SK-N-SH treated with all-trans-retinoic acid at 6 μM for 48 hours (cell line): Measurements from ENCODE around the gene PARD3.

Experiments
- ATAC-seq: fragments of 200-7000 bp; cut with Tn5 transposase; 3 replicates; pipeline ENCODE4 v1.9.1; 2020; ENCODE audit warnings: mild to moderate bottlenecking, moderate library complexity
- BACH2 ChIP-seq: fragments of 250-450 bp; sonication (Bioruptor Pico); IDR thresholded peaks from 2 replicates; pipeline ENCODE4 v1.9.0; 2021; ENCODE audit warnings: mild to moderate bottlenecking, borderline replicate concordance
- CSDC2 ChIP-seq: fragments of 250-450 bp; sonication (Bioruptor Pico); IDR thresholded peaks from 2 replicates; pipeline ENCODE4 v1.5.0; 2020; ENCODE audit warnings: mild to moderate bottlenecking, moderate library complexity
- ESRRG ChIP-seq: fragments of 250-450 bp; sonication (Bioruptor Pico); IDR thresholded peaks from 2 replicates; pipeline ENCODE4 v1.6.1; 2021; ENCODE audit warnings: mild to moderate bottlenecking
- GLIS3 ChIP-seq: fragments of 250-450 bp; sonication (Bioruptor Pico); IDR thresholded peaks from 2 replicates; pipeline ENCODE4 v1.5.0; 2020; ENCODE audit warnings: mild to moderate bottlenecking, moderate library complexity
- ISL1 ChIP-seq: fragments of 250-450 bp; sonication (Bioruptor Pico); IDR thresholded peaks from 2 replicates; pipeline ENCODE4 v2.1.2; 2022; ENCODE audit warnings: mild to moderate bottlenecking, moderate library complexity
- SNAI2 ChIP-seq: fragments of 250-450 bp; sonication (Bioruptor Pico); IDR thresholded peaks from 2 replicates; pipeline ENCODE4 v1.5.0; 2020; ENCODE audit warnings: mild to moderate bottlenecking, moderate library complexity
- TCF4 ChIP-seq: fragments of 250-450 bp; sonication (Bioruptor Pico); IDR thresholded peaks from 2 replicates; pipeline ENCODE4 v1.8.0; 2021; ENCODE audit warnings: mild to moderate bottlenecking, moderate library complexity, borderline replicate concordance
- ZC3H10 ChIP-seq: fragments of 250-450 bp; sonication (Bioruptor Pico); IDR thresholded peaks from 2 replicates; pipeline ENCODE4 v1.5.1; 2021; ENCODE audit warnings: mild to moderate bottlenecking, moderate library complexity
- ZFP3 ChIP-seq: fragments of 250-450 bp; sonication (Bioruptor Pico); IDR thresholded peaks from 2 replicates; pipeline ENCODE4 v1.5.0; 2020; ENCODE audit warnings: mild to moderate bottlenecking, moderate library complexity
- ZFP30 ChIP-seq: fragments of 450-650 bp; formaldehyde crosslinking; IDR thresholded peaks from 2 replicates; pipeline ENCODE4 v1.5.0; 2022; ENCODE audit warnings: mild to moderate bottlenecking, moderate library complexity
- TF ChIP-seq, protein P1 (sequence below): fragments of 250-450 bp; sonication (Bioruptor Pico); IDR thresholded peaks from 2 replicates; pipeline ENCODE4 v1.8.0; 2021; ENCODE audit warnings: low read depth, mild to moderate bottlenecking, moderate library complexity, borderline replicate concordance
- TF ChIP-seq, protein P2 (sequence below): fragments of 250-450 bp; sonication (Bioruptor Pico); IDR thresholded peaks from 2 replicates; pipeline ENCODE4 v1.5.0; 2020; ENCODE audit warnings: mild to moderate bottlenecking, moderate library complexity
- TF ChIP-seq, protein P3 (sequence below): fragments of 250-450 bp; sonication (Bioruptor Pico); IDR thresholded peaks from 2 replicates; pipeline ENCODE4 v1.5.1; 2020; ENCODE audit warnings: low read depth, mild to moderate bottlenecking, moderate library complexity
- TF ChIP-seq, protein P4 (sequence below): fragments of 250-450 bp; sonication (Bioruptor Pico); IDR thresholded peaks from 2 replicates; pipeline ENCODE4 v1.8.0; 2020; ENCODE audit warnings: mild to moderate bottlenecking, moderate library complexity, borderline replicate concordance
- TF ChIP-seq, protein P5 (sequence below): fragments of 250-450 bp; sonication (Bioruptor Pico); IDR thresholded peaks from 2 replicates; pipeline ENCODE4 v1.5.1; 2021; ENCODE audit warnings: mild to moderate bottlenecking, moderate library complexity

Gene PARD3

DNA sequence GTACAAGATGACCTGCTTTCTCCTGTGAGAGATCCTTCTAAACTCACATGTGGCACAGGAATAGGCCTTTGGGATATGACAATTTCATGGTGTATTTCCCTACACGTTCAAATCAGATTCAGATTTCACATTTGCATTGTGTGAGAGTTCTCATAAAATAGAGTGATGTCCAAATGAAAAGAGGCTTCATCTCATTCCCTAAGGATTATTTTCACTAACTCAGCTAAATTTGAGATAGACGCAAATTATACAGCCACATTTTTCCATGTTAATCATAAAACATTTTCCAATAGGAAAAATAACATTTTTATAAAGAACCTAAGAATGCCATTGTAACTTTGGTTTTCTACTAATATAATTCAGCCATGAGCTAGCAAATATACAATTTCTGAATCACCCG, 35.5 kb upstream of the PARD3 start (continued):
- TF ChIP-seq, protein P1, sequence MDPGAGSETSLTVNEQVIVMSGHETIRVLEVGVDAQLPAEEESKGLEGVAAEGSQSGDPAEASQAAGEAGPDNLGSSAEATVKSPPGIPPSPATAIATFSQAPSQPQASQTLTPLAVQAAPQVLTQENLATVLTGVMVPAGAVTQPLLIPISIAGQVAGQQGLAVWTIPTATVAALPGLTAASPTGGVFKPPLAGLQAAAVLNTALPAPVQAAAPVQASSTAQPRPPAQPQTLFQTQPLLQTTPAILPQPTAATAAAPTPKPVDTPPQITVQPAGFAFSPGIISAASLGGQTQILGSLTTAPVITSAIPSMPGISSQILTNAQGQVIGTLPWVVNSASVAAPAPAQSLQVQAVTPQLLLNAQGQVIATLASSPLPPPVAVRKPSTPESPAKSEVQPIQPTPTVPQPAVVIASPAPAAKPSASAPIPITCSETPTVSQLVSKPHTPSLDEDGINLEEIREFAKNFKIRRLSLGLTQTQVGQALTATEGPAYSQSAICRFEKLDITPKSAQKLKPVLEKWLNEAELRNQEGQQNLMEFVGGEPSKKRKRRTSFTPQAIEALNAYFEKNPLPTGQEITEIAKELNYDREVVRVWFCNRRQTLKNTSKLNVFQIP (CRISPR knock-in tag), result no peak
- no peak for TF ChIP-seq ESRRG (CRISPR knock-in tag)
- TF ChIP-seq ZFP30 (CRISPR knock-in tag), result no peak
- TF ChIP-seq ZFP3 (CRISPR knock-in tag), result no peak

DNA sequence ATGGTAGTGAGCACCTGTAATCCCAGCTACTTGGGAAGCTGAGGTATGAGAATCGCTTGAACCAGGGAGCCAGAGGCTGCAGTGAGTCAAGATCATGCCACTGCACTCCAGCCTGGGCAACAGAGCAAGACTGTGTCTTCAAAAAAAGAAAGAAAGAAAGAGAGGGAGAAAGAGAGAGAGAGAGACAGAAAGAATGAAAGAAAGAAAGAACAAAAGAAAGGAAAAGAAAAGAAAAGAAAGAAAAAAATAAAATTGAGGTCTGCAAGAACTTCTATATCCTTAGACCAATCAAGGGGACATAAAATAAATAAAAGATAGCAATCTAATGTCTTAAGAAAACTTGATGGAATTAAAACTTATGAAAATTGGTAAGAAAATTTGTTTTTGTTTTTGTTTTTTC, 34.9 kb upstream of the PARD3 start:
- TF ChIP-seq ISL1 (CRISPR knock-in tag), result no peak
- no peak for TF ChIP-seq ZFP3 (CRISPR knock-in tag)
- TF ChIP-seq ZC3H10 (CRISPR knock-in tag), result no peak
- no peak for TF ChIP-seq BACH2 (CRISPR knock-in tag)
- no peak for TF ChIP-seq GLIS3
- no peak for TF ChIP-seq TCF4 (CRISPR knock-in tag)
- TF ChIP-seq, protein P2, sequence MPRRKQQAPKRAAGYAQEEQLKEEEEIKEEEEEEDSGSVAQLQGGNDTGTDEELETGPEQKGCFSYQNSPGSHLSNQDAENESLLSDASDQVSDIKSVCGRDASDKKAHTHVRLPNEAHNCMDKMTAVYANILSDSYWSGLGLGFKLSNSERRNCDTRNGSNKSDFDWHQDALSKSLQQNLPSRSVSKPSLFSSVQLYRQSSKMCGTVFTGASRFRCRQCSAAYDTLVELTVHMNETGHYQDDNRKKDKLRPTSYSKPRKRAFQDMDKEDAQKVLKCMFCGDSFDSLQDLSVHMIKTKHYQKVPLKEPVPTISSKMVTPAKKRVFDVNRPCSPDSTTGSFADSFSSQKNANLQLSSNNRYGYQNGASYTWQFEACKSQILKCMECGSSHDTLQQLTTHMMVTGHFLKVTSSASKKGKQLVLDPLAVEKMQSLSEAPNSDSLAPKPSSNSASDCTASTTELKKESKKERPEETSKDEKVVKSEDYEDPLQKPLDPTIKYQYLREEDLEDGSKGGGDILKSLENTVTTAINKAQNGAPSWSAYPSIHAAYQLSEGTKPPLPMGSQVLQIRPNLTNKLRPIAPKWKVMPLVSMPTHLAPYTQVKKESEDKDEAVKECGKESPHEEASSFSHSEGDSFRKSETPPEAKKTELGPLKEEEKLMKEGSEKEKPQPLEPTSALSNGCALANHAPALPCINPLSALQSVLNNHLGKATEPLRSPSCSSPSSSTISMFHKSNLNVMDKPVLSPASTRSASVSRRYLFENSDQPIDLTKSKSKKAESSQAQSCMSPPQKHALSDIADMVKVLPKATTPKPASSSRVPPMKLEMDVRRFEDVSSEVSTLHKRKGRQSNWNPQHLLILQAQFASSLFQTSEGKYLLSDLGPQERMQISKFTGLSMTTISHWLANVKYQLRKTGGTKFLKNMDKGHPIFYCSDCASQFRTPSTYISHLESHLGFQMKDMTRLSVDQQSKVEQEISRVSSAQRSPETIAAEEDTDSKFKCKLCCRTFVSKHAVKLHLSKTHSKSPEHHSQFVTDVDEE, result no peak
- no peak for TF ChIP-seq ZFP30 (CRISPR knock-in tag)
- TF ChIP-seq, all 23 proteins: peak for 0
- no peak for ATAC-seq

DNA sequence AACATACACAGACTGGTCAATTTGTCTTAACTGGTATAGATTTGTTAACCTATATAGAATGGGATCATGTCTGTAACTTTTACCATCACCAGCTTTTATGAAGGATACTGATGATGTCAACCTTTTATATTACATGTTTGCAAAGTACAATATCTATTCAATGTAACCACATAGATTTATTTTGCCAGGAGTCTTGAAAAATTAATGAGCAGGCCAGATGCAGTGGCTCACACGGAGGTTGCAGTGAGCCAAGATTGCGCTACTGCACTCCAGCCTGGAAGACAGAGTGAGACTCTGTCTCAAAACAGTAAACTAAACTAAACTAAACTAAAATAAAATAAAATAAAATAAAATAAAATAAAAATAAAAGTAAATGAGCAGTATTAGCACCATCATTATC, 30.0 kb upstream of the PARD3 start:
- ATAC-seq, result no peak
- TF ChIP-seq, protein P3, sequence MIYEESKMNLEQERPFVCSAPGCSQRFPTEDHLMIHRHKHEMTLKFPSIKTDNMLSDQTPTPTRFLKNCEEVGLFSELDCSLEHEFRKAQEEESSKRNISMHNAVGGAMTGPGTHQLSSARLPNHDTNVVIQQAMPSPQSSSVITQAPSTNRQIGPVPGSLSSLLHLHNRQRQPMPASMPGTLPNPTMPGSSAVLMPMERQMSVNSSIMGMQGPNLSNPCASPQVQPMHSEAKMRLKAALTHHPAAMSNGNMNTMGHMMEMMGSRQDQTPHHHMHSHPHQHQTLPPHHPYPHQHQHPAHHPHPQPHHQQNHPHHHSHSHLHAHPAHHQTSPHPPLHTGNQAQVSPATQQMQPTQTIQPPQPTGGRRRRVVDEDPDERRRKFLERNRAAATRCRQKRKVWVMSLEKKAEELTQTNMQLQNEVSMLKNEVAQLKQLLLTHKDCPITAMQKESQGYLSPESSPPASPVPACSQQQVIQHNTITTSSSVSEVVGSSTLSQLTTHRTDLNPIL (CRISPR knock-in tag), result no peak
- TF ChIP-seq, protein P1 (CRISPR knock-in tag), result no peak
- TF ChIP-seq ZFP30 (CRISPR knock-in tag) (no peak), ZC3H10 (CRISPR knock-in tag) (no peak), SNAI2 (no peak), BACH2 (CRISPR knock-in tag) (no peak), GLIS3 (no peak), CSDC2 (no peak)
- TF ChIP-seq, protein P2, result no peak
- TF ChIP-seq, protein P4, sequence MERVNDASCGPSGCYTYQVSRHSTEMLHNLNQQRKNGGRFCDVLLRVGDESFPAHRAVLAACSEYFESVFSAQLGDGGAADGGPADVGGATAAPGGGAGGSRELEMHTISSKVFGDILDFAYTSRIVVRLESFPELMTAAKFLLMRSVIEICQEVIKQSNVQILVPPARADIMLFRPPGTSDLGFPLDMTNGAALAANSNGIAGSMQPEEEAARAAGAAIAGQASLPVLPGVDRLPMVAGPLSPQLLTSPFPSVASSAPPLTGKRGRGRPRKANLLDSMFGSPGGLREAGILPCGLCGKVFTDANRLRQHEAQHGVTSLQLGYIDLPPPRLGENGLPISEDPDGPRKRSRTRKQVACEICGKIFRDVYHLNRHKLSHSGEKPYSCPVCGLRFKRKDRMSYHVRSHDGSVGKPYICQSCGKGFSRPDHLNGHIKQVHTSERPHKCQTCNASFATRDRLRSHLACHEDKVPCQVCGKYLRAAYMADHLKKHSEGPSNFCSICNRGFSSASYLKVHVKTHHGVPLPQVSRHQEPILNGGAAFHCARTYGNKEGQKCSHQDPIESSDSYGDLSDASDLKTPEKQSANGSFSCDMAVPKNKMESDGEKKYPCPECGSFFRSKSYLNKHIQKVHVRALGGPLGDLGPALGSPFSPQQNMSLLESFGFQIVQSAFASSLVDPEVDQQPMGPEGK (CRISPR knock-in tag), result no peak
- TF ChIP-seq, protein P5, sequence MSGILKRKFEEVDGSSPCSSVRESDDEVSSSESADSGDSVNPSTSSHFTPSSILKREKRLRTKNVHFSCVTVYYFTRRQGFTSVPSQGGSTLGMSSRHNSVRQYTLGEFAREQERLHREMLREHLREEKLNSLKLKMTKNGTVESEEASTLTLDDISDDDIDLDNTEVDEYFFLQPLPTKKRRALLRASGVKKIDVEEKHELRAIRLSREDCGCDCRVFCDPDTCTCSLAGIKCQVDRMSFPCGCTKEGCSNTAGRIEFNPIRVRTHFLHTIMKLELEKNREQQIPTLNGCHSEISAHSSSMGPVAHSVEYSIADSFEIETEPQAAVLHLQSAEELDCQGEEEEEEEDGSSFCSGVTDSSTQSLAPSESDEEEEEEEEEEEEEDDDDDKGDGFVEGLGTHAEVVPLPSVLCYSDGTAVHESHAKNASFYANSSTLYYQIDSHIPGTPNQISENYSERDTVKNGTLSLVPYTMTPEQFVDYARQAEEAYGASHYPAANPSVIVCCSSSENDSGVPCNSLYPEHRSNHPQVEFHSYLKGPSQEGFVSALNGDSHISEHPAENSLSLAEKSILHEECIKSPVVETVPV (CRISPR knock-in tag), result no peak
